Tibial artery (tissue), 4 donors: Measurements from ENCODE around the gene DENND5B.

Experiments
- DNase-seq, 2 donors: peaks; one replicate each; pipeline ENCODE4 v3.0.0-alpha.2; 2019
- H3K27ac ChIP-seq, 2 donors: fragments of 200-600 bp; sonication (generic) in 1 of 2; 1 replicate in 1 of 2; 2 replicates in 1 of 2; pipeline ENCODE4 v1.5.1; 2018 to 2019; ENCODE audit warnings: mild to moderate bottlenecking in 1 of 2
- H3K27me3 ChIP-seq, 2 donors: fragments of 200-600 bp; sonication (generic) in 1 of 2; one replicate each; pipeline versions ENCODE4 v1.5.1 to v1.6.0; 2016 to 2019
- H3K36me3 ChIP-seq, 3 donors: fragments of 200-600 bp; sonication (generic) in 2 of 3; one replicate each; pipeline ENCODE4 v1.5.1; 2016 to 2019; ENCODE audit warnings: mild to moderate bottlenecking in 2 of 3
- H3K4me1 ChIP-seq, 4 donors: fragments of 200-600 bp; sonication (generic) in 2 of 4; 1 replicate in 3 of 4; 2 replicates in 1 of 4; pipeline ENCODE4 v1.5.1; 2016 to 2019
- H3K4me3 ChIP-seq, 2 donors: fragments of 200-600 bp; sonication (generic) in 1 of 2; 1 replicate in 1 of 2; 2 replicates in 1 of 2; pipeline ENCODE4 v1.5.1; 2018 to 2019; ENCODE audit warnings: mild to moderate bottlenecking in 2 of 2
- H3K9me3 ChIP-seq, 3 donors: fragments of 200-600 bp; sonication (generic) in 1 of 3; one replicate each; pipeline ENCODE4 v1.5.1; 2016 to 2019
- CTCF ChIP-seq, 2 experiments: fragments of 200-600 bp in 1 of 2; fragments of 450-650 bp in 1 of 2; IDR thresholded peaks; one replicate each; pipeline ENCODE4 v1.5.1; 2017 to 2019; ENCODE audit warnings: antibody characterized with exemption in 2 of 2, mild to moderate bottlenecking in 1 of 2, moderate library complexity in 1 of 2
- intact Hi-C: fragments of 100-400 bp; cut with DNase I; formaldehyde crosslinking; loops from one replicate; pipeline ENCODE4 v1.15.0; 2023; ENCODE audit warnings: low total_unique reads

Gene DENND5B

GRCh38 chr12:31585271-31585670 is 5.7 kb downstream of the DENND5B start:
- peaks cover 0 to 23% (median 13%) of the 10 kb centered on the region in 4 donors for H3K4me1 ChIP-seq
- intact Hi-C loops = no loop called here
- TF ChIP-seq CTCF (IDR thresholded peaks at IDR 0.05) = no peak

GRCh38 chr12:31584782-31585181 is 6.2 kb downstream of the DENND5B start:
- DNase-seq = no peak
- no peak overlapping the region for H3K4me3 ChIP-seq
- intact Hi-C loops = no loop called here
- peaks cover 0 to 23% (median 13%) of the 10 kb centered on the region in 4 donors for H3K4me1 ChIP-seq
- H3K36me3 ChIP-seq = no peaks in the 10 kb centered on the region
- H3K27me3 ChIP-seq = no peaks in the 10 kb centered on the region
- TF ChIP-seq CTCF (IDR thresholded peaks at IDR 0.05) = no peak
- H3K9me3 ChIP-seq = no peaks in the 10 kb centered on the region
- H3K27ac ChIP-seq = no peak overlapping the region

More at GRCh38 chr12:31585271-31585670, 5.7 kb downstream of the DENND5B start:
- H3K27ac ChIP-seq = no peak overlapping the region
- H3K9me3 ChIP-seq = no peaks in the 10 kb centered on the region
- no peaks in the 10 kb centered on the region for H3K27me3 ChIP-seq
- H3K4me3 ChIP-seq = no peak overlapping the region
- H3K36me3 ChIP-seq = no peaks in the 10 kb centered on the region
- DNase-seq = no peak

- no peak overlapping the region for H3K4me3 ChIP-seq
- intact Hi-C loops = no loop called here
- no peak for DNase-seq
- peaks cover 0 to 20% (median 11%) of the 10 kb centered on the region in 4 donors for H3K4me1 ChIP-seq
- no peaks in the 10 kb centered on the region for H3K36me3 ChIP-seq
- no peaks in the 10 kb centered on the region for H3K9me3 ChIP-seq
- no peak overlapping the region for H3K27ac ChIP-seq
- no peaks in the 10 kb centered on the region for H3K27me3 ChIP-seq
- no peak for TF ChIP-seq CTCF (IDR thresholded peaks at IDR 0.05)
Measured at GRCh38 chr12:31583878-31584277, 7.1 kb downstream of the DENND5B start.

GRCh38 chr12:31582155-31582554 is 8.8 kb downstream of the DENND5B start:
- no peak for TF ChIP-seq CTCF (IDR thresholded peaks at IDR 0.05)
- no peak overlapping the region for H3K27ac ChIP-seq
- intact Hi-C loops = no loop called here
- H3K9me3 ChIP-seq = no peaks in the 10 kb centered on the region
- H3K4me1 ChIP-seq = peaks cover 0 to 15% (median 10%) of the 10 kb centered on the region in 4 donors
- H3K36me3 ChIP-seq = no peaks in the 10 kb centered on the region
- DNase-seq = no peak
- no peak overlapping the region for H3K4me3 ChIP-seq
- no peaks in the 10 kb centered on the region for H3K27me3 ChIP-seq

- Histone ChIP-seq H3K4me3 (no peak overlapping the region), H3K36me3 (no peaks in the 10 kb centered on the region), H3K27me3 (no peaks in the 10 kb centered on the region), H3K27ac (no peak overlapping the region), H3K9me3 (no peaks in the 10 kb centered on the region), H3K4me1 (peaks cover 0 to 25% (median 9%) of the 10 kb centered on the region in 4 donors)
- DNase-seq = no peak
- intact Hi-C loops = no loop called here
- TF ChIP-seq CTCF (IDR thresholded peaks at IDR 0.05) = no peak
Measured at GRCh38 chr12:31578632-31579031, 12.3 kb downstream of the DENND5B start.
